ENCODE results near the gene VWF.

GRCh38 chr12:5966486-5967095 is 157.9 kb downstream of the VWF start:
- no peak for TF ChIP-seq RARA (CRISPR knock-in tag; IDR thresholded peaks at IDR 0.05)
- no peak for TF ChIP-seq CTCF (CRISPR knock-in tag; IDR thresholded peaks at IDR 0.05)
- TF ChIP-seq CHD2 (IDR thresholded peaks at IDR 0.05; ENCODE audit: low read depth, low read length): no peak
- no peak for TF ChIP-seq HES4 (CRISPR knock-in tag; IDR thresholded peaks at IDR 0.05; ENCODE audit: borderline replicate concordance)
- no peak for TF ChIP-seq SNAPC2 (CRISPR knock-in tag; IDR thresholded peaks at IDR 0.05)

Measured in HepG2 (cell line).